Breast epithelium (tissue), 4 donors: ENCODE measurements around the gene LFNG. TPM values are rescaled to one million over a fixed set of nuclear protein-coding genes. Genes with fewer than 3 reads are reported as not detected.

Source experiments
- DNase-seq, 2 donors: peaks; one replicate each; pipeline ENCODE4 v3.0.0-alpha.2; 2019; ENCODE audit warnings: low spot score in 2 of 2
- H3K27ac ChIP-seq, 2 donors: fragments of 200-600 bp; sonication (generic) in 1 of 2; one replicate each; pipeline ENCODE4 v1.5.1; 2016 to 2019; ENCODE audit warnings: mild to moderate bottlenecking in 1 of 2
- H3K27me3 ChIP-seq, 2 donors: fragments of 200-600 bp; sonication (generic) in 1 of 2; one replicate each; pipeline versions ENCODE4 v1.5.1 to v1.6.0; 2017 to 2019; ENCODE audit warnings: control low read depth in 1 of 2, mild to moderate bottlenecking in 1 of 2
- H3K36me3 ChIP-seq: fragments of 200-600 bp; one replicate; pipeline ENCODE4 v1.5.1; 2019
- H3K4me1 ChIP-seq, 2 donors: fragments of 200-600 bp; sonication (generic); one replicate each; pipeline ENCODE4 v1.5.1; 2016 to 2019; ENCODE audit warnings: control low read depth in 1 of 2
- H3K4me3 ChIP-seq, 3 donors: fragments of 200-600 bp; sonication (generic); 1 replicate in 2 of 3; 2 replicates in 1 of 3; pipeline ENCODE4 v1.5.1; 2016 to 2019; ENCODE audit warnings: mild to moderate bottlenecking in 3 of 3, moderate library complexity in 2 of 3
- H3K9me3 ChIP-seq, 2 donors: fragments of 200-600 bp; sonication (generic) in 1 of 2; one replicate each; pipeline ENCODE4 v1.5.1; 2016 to 2019; ENCODE audit warnings: control low read depth in 1 of 2
- CTCF ChIP-seq, 3 donors: fragments of 450-650 bp; IDR thresholded peaks; one replicate each; pipeline ENCODE4 v1.5.1; 2016 to 2017; ENCODE audit warnings: antibody characterized with exemption in 3 of 3, mild to moderate bottlenecking in 3 of 3, moderate library complexity in 3 of 3
- POLR2A ChIP-seq: fragments of 450-650 bp; IDR thresholded peaks from one replicate; pipeline ENCODE4 v1.6.1; 2016; ENCODE audit warnings: antibody characterized with exemption, mild to moderate bottlenecking, moderate library complexity
- POLR2AphosphoS5 ChIP-seq, 3 donors: sonication (generic); formaldehyde crosslinking; IDR thresholded peaks; one replicate each; pipeline ENCODE4 v1.6.1; 2017; ENCODE audit warnings: antibody characterized with exemption in 3 of 3
- intact Hi-C: fragments of 100-400 bp; cut with DNase I; formaldehyde crosslinking; loops from one replicate; pipeline ENCODE4 v1.15.1; 2023; ENCODE audit warnings: low total_unique reads
- total RNA-seq, 3 donors: library from RNA; depleted of rRNA; stranded (reverse); fragments of >200 nt; gene quantifications; one replicate each; pipeline ENCODE4 v1.1.0, GENCODE V29; 2016

Gene LFNG
- total RNA-seq, 3 donors from 2014 or later, result 5.0 to 16.4 (median 9.1) TPM

GRCh38 chr7:2513702-2514101 lies 5.9 kb upstream of the LFNG start:
- no peak for DNase-seq
- H3K4me1 ChIP-seq, result peaks cover 20 to 27% of the 10 kb centered on the region in 2 donors
- peak overlapping the region in 1 of 2 donors; percentile 9 for H3K27ac ChIP-seq
- intact Hi-C loops, result no loop called here
- no peak for TF ChIP-seq CTCF (IDR thresholded peaks at IDR 0.05)
- no peak for TF ChIP-seq POLR2A
- no peak for TF ChIP-seq POLR2AphosphoS5 (IDR thresholded peaks at IDR 0.05)
- no peaks in the 10 kb centered on the region for H3K27me3 ChIP-seq
- H3K9me3 ChIP-seq, result no peaks in the 10 kb centered on the region
- H3K36me3 ChIP-seq, result no peaks in the 10 kb centered on the region
- H3K4me3 ChIP-seq, result no peak overlapping the region

GRCh38 chr7:2514473-2515423 lies 4.8 kb upstream of the LFNG start:
- intact Hi-C loops, result no loop called here
- no peaks in the 10 kb centered on the region for H3K36me3 ChIP-seq
- H3K27me3 ChIP-seq, result no peaks in the 10 kb centered on the region
- H3K4me3 ChIP-seq, result no peak overlapping the region
- TF ChIP-seq POLR2A (no peak), POLR2AphosphoS5 (IDR thresholded peaks at IDR 0.05) (no peak), CTCF (IDR thresholded peaks at IDR 0.05) (no peak)
- H3K9me3 ChIP-seq, result no peaks in the 10 kb centered on the region
- DNase-seq, result no peak
- peaks cover 19 to 25% of the 10 kb centered on the region in 2 donors for H3K4me1 ChIP-seq
- H3K27ac ChIP-seq, result no peak overlapping the region

GRCh38 chr7:2515424-2516193 lies 4.0 kb upstream of the LFNG start:
- peaks cover 19 to 31% of the 10 kb centered on the region in 2 donors for H3K4me1 ChIP-seq
- no peak overlapping the region for H3K4me3 ChIP-seq
- peak in 1 of 2 donors; percentile 71 for DNase-seq
- TF ChIP-seq POLR2A, result no peak
- TF ChIP-seq POLR2AphosphoS5 (IDR thresholded peaks at IDR 0.05), result no peak
- no peak for TF ChIP-seq CTCF (IDR thresholded peaks at IDR 0.05)
- intact Hi-C loops, result no loop called here
- no peaks in the 10 kb centered on the region for H3K9me3 ChIP-seq
- peak overlapping the region; percentile 79 to 91 for H3K27ac ChIP-seq
- H3K27me3 ChIP-seq, result no peaks in the 10 kb centered on the region
- no peaks in the 10 kb centered on the region for H3K36me3 ChIP-seq

- Histone ChIP-seq H3K36me3 (no peaks in the 10 kb centered on the region), H3K27me3 (no peaks in the 10 kb centered on the region), H3K4me1 (peaks cover 19 to 27% of the 10 kb centered on the region in 2 donors), H3K9me3 (no peaks in the 10 kb centered on the region), H3K4me3 (no peak overlapping the region), H3K27ac (peak overlapping the region; percentile 79 to 91)
- TF ChIP-seq POLR2AphosphoS5 (IDR thresholded peaks at IDR 0.05), result no peak
- no peak for DNase-seq
- intact Hi-C loops, result no loop called here
Measured at GRCh38 chr7:2516194-2516555, 3.4 kb upstream of the LFNG start.

- peak overlapping the region; percentile 79 to 91 for H3K27ac ChIP-seq
- no peaks in the 10 kb centered on the region for H3K27me3 ChIP-seq
- DNase-seq, result peak in 1 of 2 donors; percentile 67
- no peak for TF ChIP-seq CTCF (IDR thresholded peaks at IDR 0.05)
- no peak for TF ChIP-seq POLR2A
- TF ChIP-seq POLR2AphosphoS5 (IDR thresholded peaks at IDR 0.05), result no peak
- H3K4me1 ChIP-seq, result peaks cover 18 to 19% of the 10 kb centered on the region in 2 donors
- H3K9me3 ChIP-seq, result no peaks in the 10 kb centered on the region
- H3K4me3 ChIP-seq, result no peak overlapping the region
- intact Hi-C loops, result no loop called here
- H3K36me3 ChIP-seq, result no peaks in the 10 kb centered on the region
Measured at GRCh38 chr7:2517026-2517425, 2.5 kb upstream of the LFNG start.
